Measurements from ENCODE around the gene ANKRD13C.

- TF ChIP-seq YY1 (IDR thresholded peaks at IDR 0.05; ENCODE audit: low read depth) (no peak), EP300 (IDR thresholded peaks at IDR 0.05; ENCODE audit: borderline replicate concordance) (no peak), FOXM1 (IDR thresholded peaks at IDR 0.05; ENCODE audit: borderline replicate concordance, low read depth) (no peak), TAF1 (IDR thresholded peaks at IDR 0.05; ENCODE audit: low read depth) (no peak), RAD21 (IDR thresholded peaks at IDR 0.05; ENCODE audit: low read depth) (no peak), NFIC (IDR thresholded peaks at IDR 0.05) (no peak), CREB1 (IDR thresholded peaks at IDR 0.05; ENCODE audit: low read depth) (no peak), ZBTB7A (IDR thresholded peaks at IDR 0.05; ENCODE audit: low read depth) (no peak)
- TF ChIP-seq, protein P1, sequence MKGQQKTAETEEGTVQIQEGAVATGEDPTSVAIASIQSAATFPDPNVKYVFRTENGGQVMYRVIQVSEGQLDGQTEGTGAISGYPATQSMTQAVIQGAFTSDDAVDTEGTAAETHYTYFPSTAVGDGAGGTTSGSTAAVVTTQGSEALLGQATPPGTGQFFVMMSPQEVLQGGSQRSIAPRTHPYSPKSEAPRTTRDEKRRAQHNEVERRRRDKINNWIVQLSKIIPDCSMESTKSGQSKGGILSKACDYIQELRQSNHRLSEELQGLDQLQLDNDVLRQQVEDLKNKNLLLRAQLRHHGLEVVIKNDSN (IDR thresholded peaks at IDR 0.05): no peak
- TF ChIP-seq, protein P2, sequence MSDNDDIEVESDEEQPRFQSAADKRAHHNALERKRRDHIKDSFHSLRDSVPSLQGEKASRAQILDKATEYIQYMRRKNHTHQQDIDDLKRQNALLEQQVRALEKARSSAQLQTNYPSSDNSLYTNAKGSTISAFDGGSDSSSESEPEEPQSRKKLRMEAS (IDR thresholded peaks at IDR 0.05): no peak
Observed at GRCh38 chr1:70265946-70266345, 88.6 kb downstream of the ANKRD13C start.

Data from Ishikawa (cell line).